Measurements from ENCODE around the gene PLCE1. TPM values are rescaled to one million over a fixed set of nuclear protein-coding genes. Genes with fewer than 3 reads are reported as not detected.

The PLCE1 gene
- total and polyA plus RNA-seq, 10 of the 15 experiments (the other 5 are each of a cell fraction or from before 2014, with no cell fraction given), result under 0.01 to 1.2 (median 0.03) TPM

DNA sequence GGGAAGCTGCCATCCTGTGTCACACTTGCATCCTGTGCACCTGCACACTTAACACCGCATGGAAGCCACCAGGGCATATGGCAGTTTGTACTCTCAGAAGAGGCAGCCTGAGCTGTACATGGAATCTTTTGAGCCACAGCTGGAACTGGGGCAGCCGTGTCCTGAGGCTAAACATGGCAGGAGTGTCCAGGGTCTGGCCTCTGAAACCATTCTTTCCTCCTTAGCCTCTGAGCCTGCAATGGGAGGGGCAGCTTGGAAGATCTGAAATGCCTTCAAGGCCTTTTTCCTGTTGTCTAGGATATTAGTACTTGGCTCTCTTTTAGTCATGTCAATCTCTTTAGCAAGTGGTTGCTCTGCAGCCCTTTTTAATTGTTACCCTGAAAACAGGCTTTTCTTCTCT, 16.4 kb downstream of the PLCE1 start (continued):
- TF ChIP-seq CHD2 (IDR thresholded peaks at IDR 0.05; ENCODE audit: borderline replicate concordance, low read depth, low read length) (no peak), MYB (IDR thresholded peaks at IDR 0.05; ENCODE audit: borderline replicate concordance, low read depth, low read length) (no peak), SMAD5 (IDR thresholded peaks at IDR 0.05; ENCODE audit: low read depth) (no peak), PAX5 (IDR thresholded peaks at IDR 0.05; ENCODE audit: borderline replicate concordance, low read depth, low read length) (no peak), YBX1 (IDR thresholded peaks at IDR 0.05) (no peak)
- TF ChIP-seq, protein P1, sequence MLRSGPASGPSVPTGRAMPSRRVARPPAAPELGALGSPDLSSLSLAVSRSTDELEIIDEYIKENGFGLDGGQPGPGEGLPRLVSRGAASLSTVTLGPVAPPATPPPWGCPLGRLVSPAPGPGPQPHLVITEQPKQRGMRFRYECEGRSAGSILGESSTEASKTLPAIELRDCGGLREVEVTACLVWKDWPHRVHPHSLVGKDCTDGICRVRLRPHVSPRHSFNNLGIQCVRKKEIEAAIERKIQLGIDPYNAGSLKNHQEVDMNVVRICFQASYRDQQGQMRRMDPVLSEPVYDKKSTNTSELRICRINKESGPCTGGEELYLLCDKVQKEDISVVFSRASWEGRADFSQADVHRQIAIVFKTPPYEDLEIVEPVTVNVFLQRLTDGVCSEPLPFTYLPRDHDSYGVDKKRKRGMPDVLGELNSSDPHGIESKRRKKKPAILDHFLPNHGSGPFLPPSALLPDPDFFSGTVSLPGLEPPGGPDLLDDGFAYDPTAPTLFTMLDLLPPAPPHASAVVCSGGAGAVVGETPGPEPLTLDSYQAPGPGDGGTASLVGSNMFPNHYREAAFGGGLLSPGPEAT (IDR thresholded peaks at IDR 0.05; ENCODE audit: low read depth), result no peak

DNA sequence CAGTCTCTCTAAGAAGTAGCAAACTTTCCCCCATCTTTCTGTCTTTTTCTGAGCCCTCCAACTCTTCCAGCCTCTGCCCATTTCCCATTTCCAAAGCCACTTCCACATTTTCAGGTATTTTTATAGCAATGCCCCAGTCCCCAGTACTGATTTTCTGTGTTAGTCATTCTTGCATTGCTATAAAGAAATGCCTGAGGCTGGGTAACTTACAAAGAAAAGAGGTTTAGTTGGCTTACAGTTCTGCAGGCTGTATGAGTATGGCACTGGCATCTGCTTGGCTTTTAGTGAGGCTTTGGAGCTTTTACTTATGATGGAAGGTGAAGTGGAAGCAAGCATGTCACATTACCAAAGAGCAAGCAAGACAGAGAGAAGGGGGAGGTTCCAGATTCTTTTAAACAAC, 17.2 kb downstream of the PLCE1 start:
- Histone ChIP-seq H3K4me1 (ENCODE audit: control insufficient read depth, insufficient read depth, low read length) (no peaks in the 10 kb centered on the region), H2AFZ (ENCODE audit: control insufficient read depth, low read depth, low read length) (no peak overlapping the region), H3K36me3 (ENCODE audit: control insufficient read depth in 2 of 2, insufficient read depth in 2 of 2, low read length in 1 of 2) (no peaks in the 10 kb centered on the region), H3K4me2 (ENCODE audit: control insufficient read depth, insufficient read depth) (no peak overlapping the region), H3K27ac (ENCODE audit: control insufficient read depth, insufficient read depth) (no peak overlapping the region), H3K9me3 (replicated peaks; ENCODE audit: control insufficient read depth, insufficient read depth, low read length) (no peaks in the 10 kb centered on the region), H3K4me3 (no peak overlapping the region), H3K9ac (ENCODE audit: control insufficient read depth, insufficient read depth, low read length) (no peak overlapping the region), H3K79me2 (ENCODE audit: control insufficient read depth, insufficient read depth, low read length) (no peaks in the 10 kb centered on the region), H3K27me3 (replicated peaks in 1 of 2; ENCODE audit: control insufficient read depth in 2 of 2, insufficient read depth in 2 of 2, low read length in 1 of 2) (no peaks in the 10 kb centered on the region; a peak in 1 of 4 replicates), H4K20me1 (ENCODE audit: control insufficient read depth, insufficient read depth) (no peaks in the 10 kb centered on the region)
- BruUV-seq (replicated peaks), result no TSS peak
- in situ Hi-C loops (cut with MboI), result no loop called here
- ChIA-PET POLR2A (no interaction called here), RAD21 (ENCODE audit: unreplicated experiment) (no interaction called here), SMC1A (ENCODE audit: uncharacterized antibody, unreplicated experiment) (no interaction called here), CTCF (no interaction called here)
- intact Hi-C loops (cut with micrococcal nuclease; ENCODE audit: unreplicated experiment), result no loop called here
- no peak for TF ChIP-seq CHD1 (IDR thresholded peaks at IDR 0.05; ENCODE audit: low read depth, low read length)
- no peak for TF ChIP-seq SMC3 (IDR thresholded peaks at IDR 0.05; ENCODE audit: borderline replicate concordance, low read length)
- no peak for TF ChIP-seq RB1 (IDR thresholded peaks at IDR 0.05; ENCODE audit: borderline replicate concordance)
- TF ChIP-seq MXI1 (IDR thresholded peaks at IDR 0.05; ENCODE audit: low read depth, low read length), result no peak
- no peak for TF ChIP-seq CHD4 (IDR thresholded peaks at IDR 0.05)
- no peak for TF ChIP-seq MTA3 (IDR thresholded peaks at IDR 0.05; ENCODE audit: borderline replicate concordance, low read length)
- TF ChIP-seq SRF (IDR thresholded peaks at IDR 0.05; ENCODE audit: low read depth in 2 of 2, low read length in 2 of 2), result no peak
- TF ChIP-seq ZNF217 (IDR thresholded peaks at IDR 0.05), result no peak
- TF ChIP-seq, protein P2, sequence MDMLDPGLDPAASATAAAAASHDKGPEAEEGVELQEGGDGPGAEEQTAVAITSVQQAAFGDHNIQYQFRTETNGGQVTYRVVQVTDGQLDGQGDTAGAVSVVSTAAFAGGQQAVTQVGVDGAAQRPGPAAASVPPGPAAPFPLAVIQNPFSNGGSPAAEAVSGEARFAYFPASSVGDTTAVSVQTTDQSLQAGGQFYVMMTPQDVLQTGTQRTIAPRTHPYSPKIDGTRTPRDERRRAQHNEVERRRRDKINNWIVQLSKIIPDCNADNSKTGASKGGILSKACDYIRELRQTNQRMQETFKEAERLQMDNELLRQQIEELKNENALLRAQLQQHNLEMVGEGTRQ (IDR thresholded peaks at IDR 0.05; ENCODE audit: borderline replicate concordance, low read depth, low read length), result no peak
- ATAC-seq, result no peak
- FAIRE-seq, result no peak
- DNase-seq (ENCODE audit: low read depth, low spot score), result no peak

All from GM12878 (cell line).